Omental fat pad (tissue), 4 donors: ENCODE results near the gene SAMD9L. TPM values are rescaled to one million over a fixed set of nuclear protein-coding genes. Genes with fewer than 3 reads are reported as not detected.
"Not testable (repeated sequence)": the region's sequence is repeated elsewhere in the genome, so short reads cannot be mapped to it uniquely, and the experiment has no call there.

Experiments
- ATAC-seq: fragments of 150-250 bp; one replicate; pipeline ENCODE4 v1.9.1; 2016; ENCODE audit warnings: mild to moderate bottlenecking, moderate library complexity; ENCODE audit not compliant: low FRiP score
- DNase-seq: peaks from one replicate; pipeline ENCODE4 v3.0.0-alpha.2; 2019; ENCODE audit warnings: low spot score
- total RNA-seq, 4 donors: library from RNA; depleted of rRNA; stranded (reverse); fragments of >200 nt; gene quantifications; one replicate each; pipeline ENCODE4 v1.1.0, GENCODE V29; 2016
- TF ChIP-seq, protein P1 (sequence below), 3 donors: fragments of 450-650 bp; IDR thresholded peaks; one replicate each; pipeline ENCODE4 v1.5.1; 2016 to 2017; ENCODE audit warnings: antibody characterized with exemption in 3 of 3, mild to moderate bottlenecking in 3 of 3, moderate library complexity in 2 of 3

The SAMD9L gene
- total RNA-seq, 4 donors from 2014 or later, result 10.2 to 53.3 (median 14.5) TPM

- TF ChIP-seq, protein P1, sequence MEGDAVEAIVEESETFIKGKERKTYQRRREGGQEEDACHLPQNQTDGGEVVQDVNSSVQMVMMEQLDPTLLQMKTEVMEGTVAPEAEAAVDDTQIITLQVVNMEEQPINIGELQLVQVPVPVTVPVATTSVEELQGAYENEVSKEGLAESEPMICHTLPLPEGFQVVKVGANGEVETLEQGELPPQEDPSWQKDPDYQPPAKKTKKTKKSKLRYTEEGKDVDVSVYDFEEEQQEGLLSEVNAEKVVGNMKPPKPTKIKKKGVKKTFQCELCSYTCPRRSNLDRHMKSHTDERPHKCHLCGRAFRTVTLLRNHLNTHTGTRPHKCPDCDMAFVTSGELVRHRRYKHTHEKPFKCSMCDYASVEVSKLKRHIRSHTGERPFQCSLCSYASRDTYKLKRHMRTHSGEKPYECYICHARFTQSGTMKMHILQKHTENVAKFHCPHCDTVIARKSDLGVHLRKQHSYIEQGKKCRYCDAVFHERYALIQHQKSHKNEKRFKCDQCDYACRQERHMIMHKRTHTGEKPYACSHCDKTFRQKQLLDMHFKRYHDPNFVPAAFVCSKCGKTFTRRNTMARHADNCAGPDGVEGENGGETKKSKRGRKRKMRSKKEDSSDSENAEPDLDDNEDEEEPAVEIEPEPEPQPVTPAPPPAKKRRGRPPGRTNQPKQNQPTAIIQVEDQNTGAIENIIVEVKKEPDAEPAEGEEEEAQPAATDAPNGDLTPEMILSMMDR (IDR thresholded peaks at IDR 0.05), result no peak
- DNase-seq, result no peak
- ATAC-seq, result no peak
Observed at GRCh38 chr7:93133005-93133404, 15.2 kb downstream of the SAMD9L start.

GRCh38 chr7:93132216-93132615, 16.0 kb downstream of the SAMD9L start:
- TF ChIP-seq, protein P1 (IDR thresholded peaks at IDR 0.05), result no peak
- ATAC-seq (no peak), DNase-seq (no peak)

DNA sequence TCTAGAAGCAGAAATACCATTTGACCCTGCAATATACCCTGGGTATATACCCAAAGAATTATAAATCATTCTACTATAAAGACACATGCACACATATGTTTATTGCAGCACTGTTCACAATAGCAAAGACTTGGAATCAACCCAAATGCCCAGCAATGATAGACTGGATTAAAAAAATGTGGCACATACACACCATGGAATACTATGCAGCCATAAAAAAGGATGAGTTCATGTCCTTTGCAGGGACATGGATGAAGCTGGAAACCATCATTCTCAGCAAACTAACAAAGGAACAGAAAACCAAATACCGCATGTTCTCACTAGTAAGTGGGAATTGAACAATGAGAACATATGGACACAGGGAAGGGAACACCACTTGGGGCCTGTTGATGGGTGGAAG, 21.2 kb downstream of the SAMD9L start:
- not testable (repeated sequence) for DNase-seq, ATAC-seq

DNA sequence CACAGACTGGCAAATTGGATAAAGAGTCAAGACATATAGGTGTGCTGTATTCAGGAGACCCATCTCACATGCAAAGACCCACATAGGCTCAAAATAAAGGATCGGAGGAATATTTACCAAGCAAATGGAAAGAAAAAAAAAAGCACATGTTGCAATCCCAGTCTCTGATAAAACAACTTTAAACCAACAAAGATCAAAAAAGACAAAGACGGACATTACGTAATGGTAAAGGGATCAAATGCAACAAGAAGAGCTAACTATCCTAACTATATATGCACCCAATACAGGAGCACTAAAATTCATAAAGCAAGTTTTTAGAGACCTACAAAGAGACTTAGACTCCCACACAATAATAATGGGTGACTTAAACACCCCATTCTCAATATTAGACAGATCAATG, 24.7 kb downstream of the SAMD9L start:
- not testable (repeated sequence) for DNase-seq, ATAC-seq

- DNase-seq (no peak), ATAC-seq (no peak)
Observed at GRCh38 chr7:93120592-93121549, 27.3 kb downstream of the SAMD9L start.

DNA sequence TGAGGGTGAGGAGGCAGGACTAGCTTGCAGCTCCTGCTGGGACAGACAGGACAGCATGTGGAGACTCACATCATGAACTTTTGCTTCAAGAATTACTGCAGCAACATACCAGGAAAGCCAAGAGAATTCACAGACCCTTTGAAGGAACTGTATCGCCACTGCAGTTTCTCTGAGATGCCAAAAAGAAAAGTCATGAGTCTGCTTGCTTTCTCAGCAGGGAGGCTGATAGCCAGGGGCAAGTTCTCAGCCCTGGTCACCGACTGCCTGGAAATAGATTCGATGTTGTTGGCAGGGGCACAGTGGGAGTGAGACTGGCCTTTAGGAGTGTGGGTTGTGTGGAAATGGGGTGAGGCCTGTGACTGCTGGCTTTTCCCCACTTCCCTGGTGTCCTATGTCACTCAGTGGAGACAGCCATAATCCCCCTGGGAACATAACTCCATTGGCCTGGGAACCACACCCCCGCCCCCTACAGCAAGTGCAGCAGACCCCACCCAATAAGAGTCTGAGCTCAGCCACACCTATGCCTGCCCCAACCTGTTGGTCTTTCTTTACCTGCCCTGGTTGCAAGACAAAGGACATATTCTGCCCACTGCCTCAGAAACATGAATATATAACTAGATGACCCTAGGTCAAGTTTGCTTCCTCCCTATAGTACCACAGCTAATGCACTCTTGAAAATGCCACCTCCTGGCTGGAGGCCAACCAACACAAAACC, 28.8 kb downstream of the SAMD9L start:
- no peak for ATAC-seq
- DNase-seq, result no peak
- TF ChIP-seq, protein P1 (IDR thresholded peaks at IDR 0.05), result no peak

More at GRCh38 chr7:93120592-93121549, 27.3 kb downstream of the SAMD9L start:
- TF ChIP-seq, protein P1 (IDR thresholded peaks at IDR 0.05), result no peak

DNA sequence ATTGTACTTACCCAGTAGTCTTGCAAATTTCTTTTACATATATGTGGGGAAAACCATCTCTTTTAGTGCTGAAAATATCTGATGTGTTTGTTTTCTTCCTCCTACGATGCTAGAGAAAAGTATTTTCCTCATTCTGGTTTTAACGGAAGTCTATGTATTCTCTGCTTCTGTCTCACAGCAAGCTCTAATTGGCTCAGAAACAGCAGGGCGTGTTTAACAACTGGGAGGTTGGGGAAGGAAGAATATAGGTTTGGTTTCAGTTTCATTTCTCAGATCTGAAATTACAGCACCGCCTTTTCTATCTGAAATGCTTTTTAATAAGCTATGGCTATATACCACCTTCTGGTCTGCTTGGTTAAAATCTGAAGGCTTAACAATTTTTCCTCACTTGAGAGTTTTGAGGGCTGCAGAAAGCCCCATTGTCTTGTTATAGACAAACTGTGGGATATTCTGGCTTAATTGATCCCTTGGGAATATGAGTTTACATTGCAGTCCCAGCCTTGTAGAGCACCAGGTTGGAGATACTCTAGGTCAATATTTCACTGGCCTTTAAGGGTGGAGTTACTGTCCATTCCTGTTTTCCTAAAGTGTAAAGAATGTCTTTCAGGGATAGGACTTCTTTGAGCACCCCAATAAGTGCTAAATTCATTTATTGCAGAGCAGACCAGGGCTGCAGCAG, 30.2 kb downstream of the SAMD9L start, which contains the start of gene SAMD9:
TSS of gene SAMD9 (minus strand) at position 128 of the 679 bp plus-strand sequence. CDS start 11,882 bp downstream, outside the sequence.
- peak; percentile 88 for ATAC-seq
- TF ChIP-seq, protein P1 (IDR thresholded peaks at IDR 0.05), result no peak
- no peak for DNase-seq
